GM13976 (cell line): ENCODE measurements around the gene STX1B.

Source experiments
- DNase-seq: peaks from one replicate; pipeline ENCODE4 v3.0.0; 2012; ENCODE audit warnings: low spot score
- in situ Hi-C: fragments of 300-500 bp; cut with MboI; formaldehyde crosslinking; loops from one replicate; pipeline ENCODE4 v1.12.0; 2022; ENCODE audit warnings: low sequenced_read_pairs, mixed read lengths, inconsistent platforms; ENCODE audit not compliant: unreplicated experiment
- TF ChIP-seq, protein P1 (sequence below): IDR thresholded peaks from 2 replicates; pipeline ENCODE4 v1.5.1; 2012; ENCODE audit warnings: borderline replicate concordance, mild to moderate bottlenecking; ENCODE audit not compliant: insufficient read depth; ENCODE audit errors: extremely low read depth, missing control alignments, control extremely low read depth

Gene STX1B

DNA sequence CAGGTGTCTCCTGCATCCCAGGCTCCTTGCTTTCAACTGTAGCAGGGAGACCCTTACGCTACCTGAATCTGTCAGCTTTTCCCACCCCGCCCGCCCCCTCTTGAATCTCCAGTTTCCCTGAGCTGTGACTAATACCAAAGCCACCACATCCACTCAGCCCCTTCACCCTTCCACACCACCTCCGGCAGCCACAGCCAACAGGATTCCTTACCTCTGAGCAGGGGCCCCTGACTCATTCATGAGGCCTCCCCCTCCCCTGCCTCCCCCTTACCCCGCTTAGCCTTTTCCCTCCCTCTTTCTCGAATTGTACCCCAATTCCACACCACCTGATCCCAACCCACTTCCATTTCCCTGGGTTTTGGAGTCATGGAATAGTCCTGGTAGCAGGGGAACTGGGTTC, 2.3 kb downstream of the STX1B start:
- DNase-seq = no peak
- in situ Hi-C loops = no loop called here
- TF ChIP-seq, protein P1, sequence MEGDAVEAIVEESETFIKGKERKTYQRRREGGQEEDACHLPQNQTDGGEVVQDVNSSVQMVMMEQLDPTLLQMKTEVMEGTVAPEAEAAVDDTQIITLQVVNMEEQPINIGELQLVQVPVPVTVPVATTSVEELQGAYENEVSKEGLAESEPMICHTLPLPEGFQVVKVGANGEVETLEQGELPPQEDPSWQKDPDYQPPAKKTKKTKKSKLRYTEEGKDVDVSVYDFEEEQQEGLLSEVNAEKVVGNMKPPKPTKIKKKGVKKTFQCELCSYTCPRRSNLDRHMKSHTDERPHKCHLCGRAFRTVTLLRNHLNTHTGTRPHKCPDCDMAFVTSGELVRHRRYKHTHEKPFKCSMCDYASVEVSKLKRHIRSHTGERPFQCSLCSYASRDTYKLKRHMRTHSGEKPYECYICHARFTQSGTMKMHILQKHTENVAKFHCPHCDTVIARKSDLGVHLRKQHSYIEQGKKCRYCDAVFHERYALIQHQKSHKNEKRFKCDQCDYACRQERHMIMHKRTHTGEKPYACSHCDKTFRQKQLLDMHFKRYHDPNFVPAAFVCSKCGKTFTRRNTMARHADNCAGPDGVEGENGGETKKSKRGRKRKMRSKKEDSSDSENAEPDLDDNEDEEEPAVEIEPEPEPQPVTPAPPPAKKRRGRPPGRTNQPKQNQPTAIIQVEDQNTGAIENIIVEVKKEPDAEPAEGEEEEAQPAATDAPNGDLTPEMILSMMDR = no peak

- in situ Hi-C loops = no loop called here
These were observed 2.8 kb downstream of the STX1B start for GRCh38 chr16:31007684-31008083.

DNA sequence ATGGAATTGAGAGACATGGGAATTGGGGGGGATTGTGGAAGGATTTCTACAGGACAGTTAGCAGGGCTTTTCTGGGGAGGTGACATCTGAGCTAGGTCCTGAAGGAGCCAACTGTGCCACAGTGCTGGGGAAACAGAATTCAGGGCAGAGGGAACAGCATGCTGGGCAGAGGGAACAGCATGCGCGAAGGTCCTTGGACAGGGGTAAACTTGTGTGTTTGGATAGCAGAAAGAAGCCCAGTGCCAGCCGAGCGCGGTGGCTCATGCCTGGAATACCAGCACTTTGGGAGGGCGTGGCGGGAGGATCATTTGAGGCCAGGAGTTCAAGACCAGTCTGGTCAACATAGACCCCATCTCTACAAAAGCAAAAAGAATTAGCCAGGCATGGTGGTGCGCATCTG, 3.8 kb downstream of the STX1B start:
- in situ Hi-C loops = no loop called here
- TF ChIP-seq, protein P1 = no peak
- no peak for DNase-seq

More at GRCh38 chr16:31007684-31008083, 2.8 kb downstream of the STX1B start:
- TF ChIP-seq, protein P1 = no peak
- DNase-seq = no peak

DNA sequence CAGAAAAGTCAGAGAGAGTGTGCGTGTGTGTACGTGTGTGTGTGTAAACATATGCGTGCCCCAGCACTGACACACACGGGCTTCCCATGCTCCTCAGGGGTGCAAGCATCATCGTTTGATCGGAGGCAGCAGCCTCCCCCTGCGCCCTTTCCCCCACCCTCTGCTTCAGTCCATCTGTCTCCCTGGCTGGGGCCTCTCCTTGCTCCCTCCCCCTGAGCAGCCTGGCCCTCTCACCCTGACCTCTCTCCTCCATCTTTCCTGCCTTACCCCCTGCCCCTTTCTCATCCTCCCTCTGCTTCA, 4.4 kb downstream of the STX1B start:
- TF ChIP-seq, protein P1 = no peak
- in situ Hi-C loops = no loop called here

GRCh38 chr16:31005350-31006085, 4.9 kb downstream of the STX1B start:
- DNase-seq = no peak
- in situ Hi-C loops = no loop called here
- TF ChIP-seq, protein P1 = no peak

More for the DNA sequence above, 4.4 kb downstream of the STX1B start:
- DNase-seq = no peak

GRCh38 chr16:31004658-31005057, 5.8 kb downstream of the STX1B start:
- no peak for DNase-seq
- TF ChIP-seq, protein P1 = no peak
- in situ Hi-C loops = no loop called here
